GM19395 (cell line): ENCODE data around the gene GFRA1.

Source experiments
- ATAC-seq: cut with Tn5 transposase; IDR thresholded peaks from one replicate; pipeline ENCODE4 v1.9.1; 2021; ENCODE audit warnings: mild to moderate bottlenecking, moderate library complexity; ENCODE audit not compliant: unreplicated experiment

Gene GFRA1

GRCh38 chr10:116134322-116134721 is 138.7 kb downstream of the GFRA1 start:
- no peak for ATAC-seq

- ATAC-seq, result no peak
Observed at GRCh38 chr10:116133634-116134033, 139.4 kb downstream of the GFRA1 start.

GRCh38 chr10:116132780-116133399 is 140.1 kb downstream of the GFRA1 start:
- ATAC-seq, result no peak

GRCh38 chr10:116130006-116130405 is 143.0 kb downstream of the GFRA1 start:
- ATAC-seq, result no peak

GRCh38 chr10:116126954-116127695 is 145.9 kb downstream of the GFRA1 start:
- no peak for ATAC-seq

GRCh38 chr10:116126239-116126638 is 146.8 kb downstream of the GFRA1 start:
- no peak for ATAC-seq

- ATAC-seq, result no peak
Observed at GRCh38 chr10:116125180-116125579, 147.8 kb downstream of the GFRA1 start.

GRCh38 chr10:116124777-116125176 is 148.2 kb downstream of the GFRA1 start:
- no peak for ATAC-seq

- ATAC-seq, result no peak
Observed at GRCh38 chr10:116122664-116123063, 150.3 kb downstream of the GFRA1 start.

- no peak for ATAC-seq
Observed at GRCh38 chr10:116121640-116122525, 151.1 kb downstream of the GFRA1 start.

GRCh38 chr10:116120688-116121455 is 152.1 kb downstream of the GFRA1 start:
- no peak for ATAC-seq

- no peak for ATAC-seq
Observed at GRCh38 chr10:116118847-116119246, 154.2 kb downstream of the GFRA1 start.

- ATAC-seq, result no peak
Observed at GRCh38 chr10:116115797-116116196, 157.2 kb downstream of the GFRA1 start.

- no peak for ATAC-seq
Observed at GRCh38 chr10:116115036-116115641, 157.9 kb downstream of the GFRA1 start.

- no peak for ATAC-seq
Observed at GRCh38 chr10:116113721-116114501, 159.1 kb downstream of the GFRA1 start.

GRCh38 chr10:116112232-116113231 is 160.5 kb downstream of the GFRA1 start:
- ATAC-seq, result no peak

- no peak for ATAC-seq
Observed at GRCh38 chr10:116111483-116112095, 161.4 kb downstream of the GFRA1 start.

- no peak for ATAC-seq
Observed at GRCh38 chr10:116110736-116111135, 162.3 kb downstream of the GFRA1 start.
